Hepatocyte (in vitro differentiated cells): ENCODE results near the gene BTBD19. TPM values are rescaled to one million over a fixed set of nuclear protein-coding genes. Genes with fewer than 3 reads are reported as not detected.

Experiments
- DNase-seq: peaks from one replicate; pipeline ENCODE4 v3.0.0-alpha.2; 2016; ENCODE audit warnings: low spot score
- H2AFZ ChIP-seq: fragments of 200-600 bp; sonication (generic); 2 replicates; pipeline ENCODE4 v1.6.0; 2016; ENCODE audit warnings: antibody characterized with exemption, mild to moderate bottlenecking
- H3K27ac ChIP-seq: fragments of 200-600 bp; sonication (generic); 2 replicates; pipeline ENCODE4 v1.5.1; 2016; ENCODE audit warnings: mild to moderate bottlenecking
- H3K27me3 ChIP-seq: fragments of 200-600 bp; sonication (generic); 2 replicates; pipeline ENCODE4 v1.6.1; 2016
- H3K36me3 ChIP-seq: fragments of 200-600 bp; sonication (generic); replicated peaks from 2 replicates; pipeline ENCODE4 v1.5.1; 2016; ENCODE audit warnings: low read depth; ENCODE audit not compliant: insufficient read depth
- H3K4me1 ChIP-seq: fragments of 200-600 bp; sonication (generic); 2 replicates; pipeline ENCODE4 v1.5.1; 2016; ENCODE audit warnings: mild to moderate bottlenecking, moderate library complexity; ENCODE audit not compliant: insufficient read depth
- H3K4me2 ChIP-seq: fragments of 200-600 bp; sonication (generic); 2 replicates; pipeline ENCODE4 v1.6.0; 2016
- H3K4me3 ChIP-seq: fragments of 200-600 bp; sonication (generic); 2 replicates; pipeline ENCODE4 v1.5.1; 2016; ENCODE audit warnings: mild to moderate bottlenecking
- H3K79me2 ChIP-seq: fragments of 200-600 bp; sonication (generic); 2 replicates; pipeline ENCODE4 v1.6.0; 2017; ENCODE audit warnings: mild to moderate bottlenecking
- H3K9me2 ChIP-seq: fragments of 200-600 bp; sonication (generic); replicated peaks from 2 replicates; pipeline ENCODE4 v1.6.0; 2017; ENCODE audit warnings: mild to moderate bottlenecking; ENCODE audit not compliant: insufficient read depth
- H3K9me3 ChIP-seq: fragments of 200-600 bp; sonication (generic); 2 replicates; pipeline ENCODE4 v1.5.1; 2016; ENCODE audit warnings: low read depth, mild to moderate bottlenecking
- H4K20me1 ChIP-seq: fragments of 200-600 bp; sonication (generic); 2 replicates; pipeline ENCODE4 v1.6.0; 2016; ENCODE audit warnings: mild to moderate bottlenecking; ENCODE audit not compliant: insufficient read depth, poor library complexity, severe bottlenecking
- CTCF ChIP-seq: fragments of 200-600 bp; sonication (generic); IDR thresholded peaks from 2 replicates; pipeline ENCODE4 v1.5.1; 2016; ENCODE audit warnings: antibody characterized with exemption, mild to moderate bottlenecking; ENCODE audit not compliant: poor library complexity
- EZH2 ChIP-seq: fragments of 200-600 bp; sonication (generic); IDR thresholded peaks from 2 replicates; pipeline ENCODE4 v1.6.1; 2016; ENCODE audit warnings: antibody characterized with exemption, mild to moderate bottlenecking, borderline replicate concordance
- EZH2phosphoT487 ChIP-seq: fragments of 200-600 bp; sonication (generic); IDR thresholded peaks from one replicate; pipeline ENCODE4 v1.6.1; 2018; ENCODE audit warnings: antibody characterized with exemption, mild to moderate bottlenecking, low read depth, moderate library complexity; ENCODE audit not compliant: unreplicated experiment, severe bottlenecking
- WGBS: methylation state at CpG from one replicate; pipeline ENCODE4 v1.1.6; 2016; ENCODE audit warnings: low lambda C conversion rate; ENCODE audit errors: missing lambda C conversion rate; 5-methylcytosine and 5-hydroxymethylcytosine counted together
- polyA plus RNA-seq: library from polyadenylated mRNA; unstranded; fragments of >200 nt; fragmentation: Nextera tagmentation; extraction: Ambion mirVana; gene quantifications from 2 replicates; pipeline ENCODE4 v1.2.1, GENCODE V29; 2016
- total RNA-seq: library from RNA; depleted of rRNA; stranded (reverse); fragments of >200 nt; gene quantifications from 2 replicates; pipeline ENCODE4 v1.2.3, GENCODE V29; 2014

The BTBD19 gene
- total and polyA plus RNA-seq, 2 experiments from 2014 or later: 5.5 to 16.8 TPM

GRCh38 chr1:44785501-44786137 lies 22.7 kb upstream of the BTBD19 start:
- DNase-seq: no peak

GRCh38 chr1:44786138-44786840 lies 22.0 kb upstream of the BTBD19 start:
- TF ChIP-seq EZH2: no peak
- TF ChIP-seq CTCF: peak; percentile 92
- no peak for TF ChIP-seq EZH2phosphoT487

More at GRCh38 chr1:44785501-44786137, 22.7 kb upstream of the BTBD19 start:
- H3K9me3 ChIP-seq: no peaks in the 10 kb centered on the region
- no peak overlapping the region for H3K4me3 ChIP-seq
- H3K4me2 ChIP-seq: peak overlapping the region; percentile 96
- H3K9me2 ChIP-seq: no peaks in the 10 kb centered on the region
- no peak overlapping the region for H2AFZ ChIP-seq
- 36% methylated on average over 11 of the region's 11 CpGs for WGBS
- no peak overlapping the region for H3K27ac ChIP-seq
- no peaks in the 10 kb centered on the region for H4K20me1 ChIP-seq
- H3K79me2 ChIP-seq: no peaks in the 10 kb centered on the region
- H3K27me3 ChIP-seq: no peaks in the 10 kb centered on the region
- peaks cover 21% of the 10 kb centered on the region for H3K4me1 ChIP-seq
- TF ChIP-seq EZH2: no peak
- TF ChIP-seq CTCF: no peak
- H3K36me3 ChIP-seq: no peaks in the 10 kb centered on the region

GRCh38 chr1:44786841-44787426 lies 21.4 kb upstream of the BTBD19 start:
- Histone ChIP-seq H3K9me2 (no peaks in the 10 kb centered on the region), H3K4me3 (no peak overlapping the region), H3K79me2 (no peaks in the 10 kb centered on the region), H3K4me1 (peaks cover 21% of the 10 kb centered on the region), H3K36me3 (no peaks in the 10 kb centered on the region), H3K27me3 (no peaks in the 10 kb centered on the region), H2AFZ (peak overlapping the region; percentile 88), H4K20me1 (no peaks in the 10 kb centered on the region), H3K4me2 (peak overlapping the region; percentile 96), H3K9me3 (no peaks in the 10 kb centered on the region), H3K27ac (peak overlapping the region; percentile 75)
- no peak for TF ChIP-seq EZH2
- TF ChIP-seq EZH2phosphoT487: no peak
- TF ChIP-seq CTCF: no peak
- WGBS: 83% methylated on average over 9 of the region's 9 CpGs
- DNase-seq: no peak

More at GRCh38 chr1:44786138-44786840, 22.0 kb upstream of the BTBD19 start:
- Histone ChIP-seq H2AFZ (peak overlapping the region; percentile 88), H3K4me3 (no peak overlapping the region), H4K20me1 (no peaks in the 10 kb centered on the region), H3K4me1 (peaks cover 21% of the 10 kb centered on the region), H3K27me3 (no peaks in the 10 kb centered on the region), H3K9me2 (no peaks in the 10 kb centered on the region), H3K4me2 (peak overlapping the region; percentile 96), H3K79me2 (no peaks in the 10 kb centered on the region), H3K36me3 (no peaks in the 10 kb centered on the region), H3K9me3 (no peaks in the 10 kb centered on the region), H3K27ac (peak overlapping the region; percentile 75)
- peak; percentile 89 for DNase-seq
- WGBS: 8% methylated on average over 33 of the region's 49 CpGs
